Naive thymus-derived CD4-positive, alpha-beta T cell (primary cell): ENCODE measurements around the gene PIK3CB. TPM values are rescaled to one million over a fixed set of nuclear protein-coding genes. Genes with fewer than 3 reads are reported as not detected.
"Not testable (repeated sequence)": the region's sequence is repeated elsewhere in the genome, so short reads cannot be mapped to it uniquely, and the experiment has no call there.

Experiments
- ATAC-seq: fragments of 150-1000 bp; cut with Tn5 transposase; 2 replicates; pipeline ENCODE4 v1.10.0; 2021; ENCODE audit warnings: mild to moderate bottlenecking, moderate library complexity
- CTCF ChIA-PET: fragments of 350-600 bp; sonication (Branson Sonifier 250); formaldehyde crosslinking; loops from one replicate; lab custom pipeline; 2021; ENCODE audit warnings: antibody characterized with exemption; lab: Charles Lee
- POLR2A ChIA-PET: fragments of 350-600 bp; sonication (Branson Sonifier 250); formaldehyde crosslinking; loops from one replicate; lab custom pipeline; 2021; ENCODE audit warnings: antibody characterized with exemption, inconsistent platforms; lab: Charles Lee
- DNase-seq, 9 donors: peaks; one replicate each; pipeline versions ENCODE4 v3.0.0 to v3.0.0-alpha.2; 2020 to 2022; ENCODE audit warnings: mixed read lengths in 1 of 9
- H3K27ac ChIP-seq: one replicate; pipeline ENCODE4 v1.7.0; 2013; ENCODE audit warnings: mild to moderate bottlenecking, low read depth, low read length, moderate library complexity
- H3K27me3 ChIP-seq, 2 donors: one replicate each; pipeline ENCODE4 v1.7.0; 2013; ENCODE audit warnings: low read length in 2 of 2, mild to moderate bottlenecking in 2 of 2, moderate library complexity in 2 of 2; ENCODE audit not compliant: control insufficient read depth in 2 of 2, insufficient read depth in 2 of 2
- H3K36me3 ChIP-seq, 3 experiments: 1 replicate in 2 of 3; 2 replicates in 1 of 3; pipeline ENCODE4 v1.7.0; 2013; ENCODE audit warnings: low read length in 3 of 3, mild to moderate bottlenecking in 3 of 3, moderate library complexity in 1 of 3; ENCODE audit not compliant: insufficient read depth in 3 of 3, control insufficient read depth in 2 of 3
- H3K4me1 ChIP-seq, 2 donors: one replicate each; pipeline ENCODE4 v1.7.0; 2013; ENCODE audit warnings: low read length in 2 of 2, mild to moderate bottlenecking in 2 of 2, moderate library complexity in 1 of 2; ENCODE audit not compliant: control insufficient read depth in 2 of 2, insufficient read depth in 2 of 2
- H3K4me3 ChIP-seq: 2 replicates; pipeline ENCODE4 v1.7.0; 2013; ENCODE audit warnings: mild to moderate bottlenecking, low read length
- H3K9me3 ChIP-seq, 3 experiments: 1 replicate in 2 of 3; 2 replicates in 1 of 3; pipeline ENCODE4 v1.7.0; 2013; ENCODE audit warnings: low read length in 3 of 3; ENCODE audit not compliant: control insufficient read depth in 2 of 3
- H3K27ac Mint-ChIP-seq, 9 donors: one replicate each; pipeline ENCODE4 v1.8.0; 2020 to 2022; ENCODE audit warnings: mixed read lengths in 9 of 9, mild to moderate bottlenecking in 8 of 9, moderate library complexity in 5 of 9, inconsistent platforms in 2 of 9
- H3K27me3 Mint-ChIP-seq, 5 donors: one replicate each; pipeline ENCODE4 v1.8.0; 2021 to 2022; ENCODE audit warnings: mixed read lengths in 5 of 5, mild to moderate bottlenecking in 1 of 5
- H3K36me3 Mint-ChIP-seq, 5 donors: one replicate each; pipeline ENCODE4 v1.8.0; 2020 to 2022; ENCODE audit warnings: mixed read lengths in 5 of 5, mild to moderate bottlenecking in 3 of 5, inconsistent platforms in 1 of 5
- H3K4me1 Mint-ChIP-seq, 7 donors: one replicate each; pipeline ENCODE4 v1.8.0; 2020 to 2022; ENCODE audit warnings: mixed read lengths in 7 of 7, mild to moderate bottlenecking in 3 of 7, inconsistent platforms in 1 of 7
- H3K4me3 Mint-ChIP-seq, 10 donors: one replicate each; pipeline ENCODE4 v1.8.0; 2020 to 2022; ENCODE audit warnings: mild to moderate bottlenecking in 10 of 10, mixed read lengths in 10 of 10, moderate library complexity in 6 of 10, inconsistent platforms in 2 of 10
- H3K9me3 Mint-ChIP-seq, 11 donors: one replicate each; pipeline ENCODE4 v1.8.0; 2020 to 2022; ENCODE audit warnings: mixed read lengths in 11 of 11, mild to moderate bottlenecking in 4 of 11, inconsistent platforms in 1 of 11, moderate library complexity in 1 of 11
- intact Hi-C, 2 donors: fragments of 100-400 bp; cut with micrococcal nuclease; formaldehyde crosslinking; loops; one replicate each; pipeline ENCODE4 v1.15.1; 2023
- polyA plus RNA-seq, 2 donors: library from polyadenylated mRNA; unstranded; fragments of 300-500 nt; fragmentation: Illumina TruSeq; gene quantifications; one replicate each; pipeline ENCODE4 v1.2.3, GENCODE V29; 2021
- total RNA-seq, 6 experiments: library from RNA in 5 of 6; stranded (reverse) in 5 of 6; gene quantifications; 1 replicate in 5 of 6; 2 replicates in 1 of 6; pipeline ENCODE4 v1.2.3 and lab custom pipeline; 2021 to 2026

The PIK3CB gene
- total and polyA plus RNA-seq, 7 experiments from 2014 or later: 19.6 to 46.9 (median 30.3) TPM

GRCh38 chr3:138785951-138786350 lies 48.8 kb downstream of the PIK3CB start:
- Mint-ChIP-seq H3K36me3 (peaks cover 0 to 23% (median 20%) of the 10 kb centered on the region in 5 donors), H3K4me3 (no peak overlapping the region), H3K9me3 (no peaks in the 10 kb centered on the region), H3K27me3 (no peaks in the 10 kb centered on the region), H3K4me1 (peaks cover 11 to 43% (median 30%) of the 10 kb centered on the region in 7 donors), H3K27ac (no peak overlapping the region)
- no peaks in the 10 kb centered on the region for H3K27me3 ChIP-seq
- CTCF ChIA-PET: no interaction called here
- intact Hi-C loops: loop anchor here in 1 of 2 donors (10.0 kb wide), 1 partner anchor 129 kb away; no protein-coding TSS in a partner anchor
- no peaks in the 10 kb centered on the region for H3K9me3 ChIP-seq
- no peak for ATAC-seq
- no peak overlapping the region for H3K27ac ChIP-seq
- DNase-seq: no peak
- peaks cover 3 to 7% of the 10 kb centered on the region in 2 donors for H3K4me1 ChIP-seq
- no peak overlapping the region for H3K4me3 ChIP-seq
- POLR2A ChIA-PET: interaction anchor here (0.6 kb wide), 1 partner anchor 605 kb away, joined by 4 read pairs; no protein-coding TSS in a partner anchor
- peaks cover 0 to 10% (median 0%) of the 10 kb centered on the region in 3 experiments for H3K36me3 ChIP-seq

GRCh38 chr3:138785362-138785857 lies 49.3 kb downstream of the PIK3CB start:
- H3K4me1 Mint-ChIP-seq: peaks cover 15 to 49% (median 33%) of the 10 kb centered on the region in 7 donors
- H3K27ac ChIP-seq, DNase-seq, H3K36me3 ChIP-seq, ATAC-seq, H3K4me3 ChIP-seq, H3K9me3 ChIP-seq, CTCF ChIA-PET, H3K27me3 Mint-ChIP-seq, H3K9me3 Mint-ChIP-seq, H3K27me3 ChIP-seq, H3K4me3 Mint-ChIP-seq: not testable (repeated sequence)
- H3K4me1 ChIP-seq: peaks cover 9 to 13% of the 10 kb centered on the region in 2 donors
- POLR2A ChIA-PET: interaction anchor here (0.6 kb wide), 1 partner anchor 606 kb away, joined by 4 read pairs; no protein-coding TSS in a partner anchor
- intact Hi-C loops: loop anchor here in 1 of 2 donors (10.0 kb wide), 1 partner anchor 129 kb away; no protein-coding TSS in a partner anchor
- peaks cover 0 to 22% (median 18%) of the 10 kb centered on the region in 5 donors for H3K36me3 Mint-ChIP-seq
- H3K27ac Mint-ChIP-seq: peak overlapping the region in 1 of 9 donors; percentile 49

DNA sequence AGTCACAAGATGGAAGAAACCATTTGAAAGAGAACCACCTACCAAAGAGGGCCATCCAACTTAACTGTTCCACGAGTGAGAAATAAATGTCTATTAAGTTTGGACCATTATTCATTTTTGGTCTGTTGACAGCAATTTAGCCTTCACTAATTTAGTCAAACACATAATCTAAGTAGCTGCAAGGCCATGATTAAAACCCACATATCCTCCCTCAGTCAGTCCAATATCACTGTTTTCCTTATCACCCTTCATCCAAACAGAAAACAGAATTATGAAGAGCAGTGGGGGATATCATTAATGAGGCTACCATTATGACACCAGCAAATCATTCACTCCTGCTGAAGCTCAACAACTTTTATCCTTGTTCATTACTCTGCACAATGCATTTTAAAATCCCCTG lies 52.0 kb downstream of the PIK3CB start:
- ChIA-PET POLR2A (interaction anchor here (1.9 kb wide), 1 partner anchor 53 kb away, joined by 4 read pairs; the partner anchor contains the start of gene PIK3CB), CTCF (no interaction called here)
- ATAC-seq (no peak), DNase-seq (no peak)
- H3K4me3 ChIP-seq: no peak overlapping the region
- H3K9me3 Mint-ChIP-seq: no peaks in the 10 kb centered on the region
- H3K27ac Mint-ChIP-seq: peak overlapping the region in 8 of 9 donors; percentile 23 to 92 (median 72)
- H3K4me1 Mint-ChIP-seq: peaks cover 23 to 53% (median 45%) of the 10 kb centered on the region in 7 donors
- intact Hi-C loops: loop anchor here (5.0 to 10.0 kb wide), 2 partner anchors 35 to 132 kb away; no protein-coding TSS in a partner anchor
- H3K27ac ChIP-seq: no peak overlapping the region
- H3K27me3 Mint-ChIP-seq: no peaks in the 10 kb centered on the region
- H3K27me3 ChIP-seq: no peaks in the 10 kb centered on the region
- H3K36me3 ChIP-seq: no peaks in the 10 kb centered on the region
- H3K9me3 ChIP-seq: no peaks in the 10 kb centered on the region
- H3K4me1 ChIP-seq: peaks cover 10 to 15% of the 10 kb centered on the region in 2 donors
- peak overlapping the region in 2 of 10 donors; percentile 1 to 34 for H3K4me3 Mint-ChIP-seq
- H3K36me3 Mint-ChIP-seq: peaks cover 0 to 24% (median 19%) of the 10 kb centered on the region in 5 donors

DNA sequence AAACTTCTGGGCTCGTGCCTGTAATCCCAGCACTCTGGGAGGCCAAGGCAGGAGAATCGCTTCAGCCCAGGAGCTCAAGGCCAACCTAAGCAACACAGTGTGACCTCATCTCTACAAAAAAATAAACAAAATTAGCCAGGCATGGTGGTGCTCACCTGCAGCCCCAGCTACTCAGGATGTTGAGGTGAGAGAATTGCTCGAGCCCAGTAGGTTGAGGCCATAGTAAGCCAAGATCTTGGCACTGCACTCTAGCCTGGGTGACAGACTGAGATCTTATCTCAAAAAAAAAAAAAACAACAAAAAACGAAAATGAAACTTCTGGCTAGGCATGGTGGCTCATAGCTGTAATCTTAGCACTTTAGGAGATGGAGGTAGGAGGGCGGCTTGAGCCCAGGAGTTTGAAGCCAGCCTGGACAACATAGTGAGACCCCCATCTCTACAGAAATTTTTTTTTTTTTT lies 53.7 kb downstream of the PIK3CB start:
- H3K4me3 ChIP-seq: peak overlapping the region; percentile 16
- peak overlapping the region; percentile 3 to 84 (median 72) for H3K4me3 Mint-ChIP-seq
- peaks cover 10 to 15% of the 10 kb centered on the region in 2 donors for H3K4me1 ChIP-seq
- no peaks in the 10 kb centered on the region for H3K9me3 ChIP-seq
- DNase-seq (peak in 7 of 9 donors; percentile 43 to 78 (median 66)), ATAC-seq (peak; percentile 96)
- H3K27ac Mint-ChIP-seq: peak overlapping the region; percentile 84 to 96 (median 87)
- CTCF ChIA-PET: interaction anchor here (0.7 to 1.0 kb wide), 2 partner anchors 135 to 301 kb away, joined by 3 to 8 read pairs; no protein-coding TSS in a partner anchor
- H3K9me3 Mint-ChIP-seq: no peaks in the 10 kb centered on the region
- H3K4me1 Mint-ChIP-seq: peaks cover 19 to 56% (median 48%) of the 10 kb centered on the region in 7 donors
- no peaks in the 10 kb centered on the region for H3K27me3 Mint-ChIP-seq
- no peaks in the 10 kb centered on the region for H3K27me3 ChIP-seq
- POLR2A ChIA-PET: interaction anchor here (1.1 to 1.9 kb wide), 2 partner anchors 54 to 193 kb away, joined by 4 to 5 read pairs; partner anchors contain the start of gene PIK3CB
- no peaks in the 10 kb centered on the region for H3K36me3 ChIP-seq
- H3K27ac ChIP-seq: peak overlapping the region; percentile 57
- intact Hi-C loops: loop anchor here (1.0 to 10.0 kb wide), 4 partner anchors 36 to 134 kb away; partner anchors contain the start of gene PIK3CB (in 2 of the 2)
- peaks cover 0 to 22% (median 19%) of the 10 kb centered on the region in 5 donors for H3K36me3 Mint-ChIP-seq

- no peak overlapping the region for H3K27ac ChIP-seq
- no peak overlapping the region for H3K4me3 ChIP-seq
- peaks cover 0 to 23% (median 20%) of the 10 kb centered on the region in 5 donors for H3K36me3 Mint-ChIP-seq
- H3K27ac Mint-ChIP-seq: peak overlapping the region in 6 of 9 donors; percentile 15 to 59 (median 40)
- no peaks in the 10 kb centered on the region for H3K27me3 ChIP-seq
- ChIA-PET POLR2A (no interaction called here), CTCF (no interaction called here)
- H3K9me3 Mint-ChIP-seq: no peaks in the 10 kb centered on the region
- intact Hi-C loops: no loop called here
- DNase-seq (no peak), ATAC-seq (no peak)
- peaks cover 20 to 68% (median 58%) of the 10 kb centered on the region in 7 donors for H3K4me1 Mint-ChIP-seq
- no peaks in the 10 kb centered on the region for H3K36me3 ChIP-seq
- no peak overlapping the region for H3K4me3 Mint-ChIP-seq
- H3K27me3 Mint-ChIP-seq: no peaks in the 10 kb centered on the region
- peaks cover 10 to 15% of the 10 kb centered on the region in 2 donors for H3K4me1 ChIP-seq
- H3K9me3 ChIP-seq: no peaks in the 10 kb centered on the region
These were observed 56.1 kb downstream of the PIK3CB start for GRCh38 chr3:138778643-138779042.

- H3K27ac Mint-ChIP-seq: peak overlapping the region in 4 of 9 donors; percentile 34 to 62 (median 50)
- no peak overlapping the region for H3K27ac ChIP-seq
- H3K9me3 ChIP-seq: no peaks in the 10 kb centered on the region
- no peak overlapping the region for H3K4me3 ChIP-seq
- H3K27me3 ChIP-seq: no peaks in the 10 kb centered on the region
- H3K4me1 ChIP-seq: peaks cover 7 to 15% of the 10 kb centered on the region in 2 donors
- intact Hi-C loops: no loop called here
- H3K27me3 Mint-ChIP-seq: no peaks in the 10 kb centered on the region
- peaks cover 0 to 17% (median 13%) of the 10 kb centered on the region in 5 donors for H3K36me3 Mint-ChIP-seq
- H3K36me3 ChIP-seq: no peaks in the 10 kb centered on the region
- no peaks in the 10 kb centered on the region for H3K9me3 Mint-ChIP-seq
- ATAC-seq: no peak
- ChIA-PET POLR2A (no interaction called here), CTCF (interaction anchor here (0.6 kb wide), 1 partner anchor 43 kb away, joined by 3 read pairs; no protein-coding TSS in a partner anchor)
- DNase-seq: no peak
- peaks cover 16 to 54% (median 43%) of the 10 kb centered on the region in 7 donors for H3K4me1 Mint-ChIP-seq
- peak overlapping the region in 1 of 10 donors; percentile 6 for H3K4me3 Mint-ChIP-seq
These were observed 57.8 kb downstream of the PIK3CB start for GRCh38 chr3:138776961-138777360.
